Loucy (cell line): ENCODE results near the gene ATP9A.

Experiments used
- H2AFZ ChIP-seq: fragments of 200-600 bp; sonication (generic); 2 replicates; pipeline ENCODE4 v1.6.0; 2016; ENCODE audit warnings: antibody characterized with exemption, mild to moderate bottlenecking, low read length, moderate library complexity
- H3F3A ChIP-seq: fragments of 200-600 bp; 2 replicates; pipeline ENCODE4 v1.6.0; 2016; ENCODE audit warnings: antibody characterized with exemption, low read depth, mild to moderate bottlenecking
- H3K27me3 ChIP-seq: fragments of 200-600 bp; sonication (generic); 2 replicates; pipeline ENCODE4 v1.6.1; 2014; ENCODE audit warnings: low read length, mild to moderate bottlenecking; ENCODE audit not compliant: insufficient read depth, poor library complexity, severe bottlenecking
- H3K36me3 ChIP-seq: fragments of 200-600 bp; sonication (generic); 2 replicates; pipeline ENCODE4 v1.6.1; 2016; ENCODE audit warnings: low read length; ENCODE audit not compliant: insufficient read depth
- H3K4me1 ChIP-seq: fragments of 200-600 bp; sonication (generic); 2 replicates; pipeline ENCODE4 v1.5.1; 2014; ENCODE audit warnings: low read length, mild to moderate bottlenecking; ENCODE audit not compliant: insufficient read depth, poor library complexity, severe bottlenecking
- H3K4me2 ChIP-seq: fragments of 200-600 bp; sonication (generic); 2 replicates; pipeline ENCODE4 v1.6.0; 2014; ENCODE audit warnings: antibody characterized with exemption, low read length, low read depth, mild to moderate bottlenecking; ENCODE audit not compliant: poor library complexity, severe bottlenecking
- H3K4me3 ChIP-seq: fragments of 200-600 bp; sonication (generic); 2 replicates; pipeline ENCODE4 v1.5.1; 2014; ENCODE audit warnings: low read length, mild to moderate bottlenecking, mixed read lengths; ENCODE audit not compliant: poor library complexity, severe bottlenecking
- H3K79me2 ChIP-seq: fragments of 200-600 bp; sonication (generic); 2 replicates; pipeline ENCODE4 v1.6.1; 2014; ENCODE audit warnings: low read length; ENCODE audit not compliant: insufficient read depth
- H3K9ac ChIP-seq: fragments of 200-600 bp; sonication (generic); 2 replicates; pipeline ENCODE4 v1.6.0; 2014; ENCODE audit warnings: mild to moderate bottlenecking, low read depth, low read length, moderate library complexity; ENCODE audit not compliant: poor library complexity, severe bottlenecking
- H3K9me2 ChIP-seq: fragments of 200-600 bp; sonication (generic); replicated peaks from 2 replicates; pipeline ENCODE4 v1.6.1; 2016; ENCODE audit warnings: low read depth, low read length, mixed read lengths
- H3K9me3 ChIP-seq: fragments of 200-600 bp; sonication (generic); 2 replicates; pipeline ENCODE4 v1.6.1; 2014; ENCODE audit warnings: mild to moderate bottlenecking, antibody characterized with exemption, low read length, low read depth; ENCODE audit not compliant: insufficient read depth
- H4K20me1 ChIP-seq: fragments of 200-600 bp; sonication (generic); 2 replicates; pipeline ENCODE4 v1.6.0; 2014; ENCODE audit warnings: antibody characterized with exemption, low read length, mild to moderate bottlenecking; ENCODE audit not compliant: insufficient read depth, poor library complexity, severe bottlenecking
- CTCF ChIP-seq: fragments of 200-600 bp; sonication (generic); conservative IDR thresholded peaks from 2 replicates; pipeline ENCODE4 v1.5.1; 2014; ENCODE audit warnings: mild to moderate bottlenecking, antibody characterized with exemption, low read length
- EZH2phosphoT487 ChIP-seq: fragments of 200-600 bp; IDR thresholded peaks from 2 replicates; pipeline ENCODE4 v1.6.1; 2018; ENCODE audit warnings: antibody characterized with exemption, mild to moderate bottlenecking, moderate library complexity, borderline replicate concordance

Gene ATP9A

GRCh38 chr20:51562332-51563173 lies 205.6 kb downstream of the ATP9A start:
- Histone ChIP-seq H3K9me3 (no peaks in the 10 kb centered on the region), H3K9me2 (no peaks in the 10 kb centered on the region), H3K36me3 (no peaks in the 10 kb centered on the region), H3K9ac (no peak overlapping the region), H2AFZ (no peak overlapping the region), H3K27me3 (no peaks in the 10 kb centered on the region), H4K20me1 (no peaks in the 10 kb centered on the region), H3K4me2 (no peak overlapping the region), H3K79me2 (no peaks in the 10 kb centered on the region), H3K4me3 (no peak overlapping the region), H3F3A (no peaks in the 10 kb centered on the region), H3K4me1 (peaks cover 3% of the 10 kb centered on the region)
- no peak for TF ChIP-seq EZH2phosphoT487
- TF ChIP-seq CTCF = no peak

GRCh38 chr20:51562027-51562331 lies 206.2 kb downstream of the ATP9A start:
- Histone ChIP-seq H4K20me1 (no peaks in the 10 kb centered on the region), H3K79me2 (no peaks in the 10 kb centered on the region), H3K4me2 (no peak overlapping the region), H3K4me1 (peaks cover 3% of the 10 kb centered on the region), H3K9ac (no peak overlapping the region), H3K9me3 (no peaks in the 10 kb centered on the region), H3K4me3 (no peak overlapping the region), H3K9me2 (no peaks in the 10 kb centered on the region), H3K36me3 (no peaks in the 10 kb centered on the region), H2AFZ (no peak overlapping the region), H3F3A (no peaks in the 10 kb centered on the region), H3K27me3 (no peaks in the 10 kb centered on the region)
- TF ChIP-seq EZH2phosphoT487 (no peak), CTCF (no peak)

GRCh38 chr20:51560550-51561307 lies 207.5 kb downstream of the ATP9A start:
- no peak overlapping the region for H3K4me3 ChIP-seq
- H3K4me2 ChIP-seq = no peak overlapping the region

More at GRCh38 chr20:51560550-51561307, 207.5 kb downstream of the ATP9A start:
- Histone ChIP-seq H4K20me1 (no peaks in the 10 kb centered on the region), H3K27me3 (no peaks in the 10 kb centered on the region), H2AFZ (no peak overlapping the region), H3K79me2 (no peaks in the 10 kb centered on the region), H3K9me3 (no peaks in the 10 kb centered on the region), H3F3A (no peaks in the 10 kb centered on the region), H3K36me3 (no peaks in the 10 kb centered on the region), H3K4me1 (peaks cover 3% of the 10 kb centered on the region), H3K9me2 (no peaks in the 10 kb centered on the region), H3K9ac (no peak overlapping the region)
- TF ChIP-seq EZH2phosphoT487 (no peak), CTCF (no peak)
